ENCODE results near the gene SSBP3. TPM values are rescaled to one million over a fixed set of nuclear protein-coding genes. Genes with fewer than 3 reads are reported as not detected.
A peak's percentile ranks its signal among the peaks of the same experiment; 100 is the strongest.

Gene SSBP3
- polyA plus RNA-seq, 1 donor (not counting 4 experiments of a cell fraction or from before 2014, with no cell fraction given): 16.9 TPM

DNA sequence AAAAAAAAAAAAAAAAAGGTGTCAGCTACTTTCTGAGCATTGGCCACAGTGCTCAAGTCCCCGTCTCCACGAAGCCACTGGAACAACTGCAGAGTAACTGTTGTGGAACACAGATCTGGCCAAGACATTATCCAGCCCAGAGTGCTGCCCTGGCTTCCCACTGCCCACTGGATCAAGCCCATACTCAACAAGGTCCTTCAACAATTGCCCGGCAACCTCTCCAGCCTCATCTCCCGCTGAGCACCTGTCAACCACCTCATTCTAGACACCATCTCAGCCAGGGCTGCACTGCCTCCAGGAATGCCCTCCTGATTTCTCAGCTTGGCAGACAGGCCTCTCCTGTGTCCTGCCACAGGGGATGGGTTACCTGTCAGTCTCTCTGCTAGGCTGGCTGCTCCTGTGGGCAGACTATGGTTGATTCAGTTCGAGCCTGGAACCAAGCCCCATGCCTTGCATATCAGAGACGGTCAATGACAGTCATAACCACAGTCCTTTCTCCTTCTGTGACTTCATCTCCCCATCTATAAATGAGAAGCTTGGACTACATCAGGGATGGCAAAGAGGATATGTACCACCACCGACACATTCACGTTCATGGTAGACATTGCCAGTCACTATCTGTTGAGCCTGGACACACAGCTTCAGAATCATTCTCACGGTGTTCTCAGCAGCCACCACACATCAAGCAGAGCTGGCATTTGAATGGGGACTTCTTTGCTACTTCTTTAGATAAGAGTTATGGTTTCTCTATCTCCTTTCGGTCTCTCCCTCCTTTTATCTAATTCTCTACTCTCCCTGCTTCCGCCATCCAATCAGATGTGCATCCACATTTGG is 129.4 kb downstream of the SSBP3 start:
- TF ChIP-seq EZH2 (IDR thresholded peaks at IDR 0.05; ENCODE audit: low read length): no peak
- TF ChIP-seq, protein P1, sequence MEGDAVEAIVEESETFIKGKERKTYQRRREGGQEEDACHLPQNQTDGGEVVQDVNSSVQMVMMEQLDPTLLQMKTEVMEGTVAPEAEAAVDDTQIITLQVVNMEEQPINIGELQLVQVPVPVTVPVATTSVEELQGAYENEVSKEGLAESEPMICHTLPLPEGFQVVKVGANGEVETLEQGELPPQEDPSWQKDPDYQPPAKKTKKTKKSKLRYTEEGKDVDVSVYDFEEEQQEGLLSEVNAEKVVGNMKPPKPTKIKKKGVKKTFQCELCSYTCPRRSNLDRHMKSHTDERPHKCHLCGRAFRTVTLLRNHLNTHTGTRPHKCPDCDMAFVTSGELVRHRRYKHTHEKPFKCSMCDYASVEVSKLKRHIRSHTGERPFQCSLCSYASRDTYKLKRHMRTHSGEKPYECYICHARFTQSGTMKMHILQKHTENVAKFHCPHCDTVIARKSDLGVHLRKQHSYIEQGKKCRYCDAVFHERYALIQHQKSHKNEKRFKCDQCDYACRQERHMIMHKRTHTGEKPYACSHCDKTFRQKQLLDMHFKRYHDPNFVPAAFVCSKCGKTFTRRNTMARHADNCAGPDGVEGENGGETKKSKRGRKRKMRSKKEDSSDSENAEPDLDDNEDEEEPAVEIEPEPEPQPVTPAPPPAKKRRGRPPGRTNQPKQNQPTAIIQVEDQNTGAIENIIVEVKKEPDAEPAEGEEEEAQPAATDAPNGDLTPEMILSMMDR (optimal IDR thresholded peaks at IDR 0.05 in 1 of 3, IDR thresholded peaks at IDR 0.05 in 1 of 3, conservative IDR thresholded peaks at IDR 0.05 in 1 of 3; ENCODE audit: extremely low read depth in 1 of 3, insufficient read depth in 2 of 3, low read length in 3 of 3): no peak
- no peak overlapping the region for H3K9ac ChIP-seq (ENCODE audit: control insufficient read depth, extremely low read depth, insufficient read depth, low read length)
- peaks cover 0 to 3% of the 10 kb centered on the region in 2 experiments for H3K36me3 ChIP-seq (ENCODE audit: control insufficient read depth in 2 of 2, extremely low read depth in 1 of 2, insufficient read depth in 2 of 2, low read length in 2 of 2)
- dilution Hi-C loops (cut with MboI; ENCODE audit: extremely low pct_ligation_motif_present, low sequenced_read_pairs): no loop called here
- H3K4me3 ChIP-seq (ENCODE audit: control insufficient read depth in 2 of 3, extremely low read depth in 1 of 3, insufficient read depth in 2 of 3, low read depth in 1 of 3, low read length in 3 of 3): no peak overlapping the region
- H3K27ac ChIP-seq (ENCODE audit: control insufficient read depth, insufficient read depth, low read length): no peak overlapping the region
- no peak for DNase-seq (ENCODE audit: low read depth, low spot score)
- H3K9me1 ChIP-seq (ENCODE audit: control insufficient read depth, extremely low read depth, insufficient read depth, low read length): peaks cover 3% of the 10 kb centered on the region
- H3K9me3 ChIP-seq (ENCODE audit: control insufficient read depth, low read depth, low read length): no peaks in the 10 kb centered on the region
- no peak overlapping the region for H3K4me2 ChIP-seq (ENCODE audit: control insufficient read depth, extremely low read depth, insufficient read depth, low read depth, low read length)
- peaks cover 2% of the 10 kb centered on the region for H4K20me1 ChIP-seq (ENCODE audit: control insufficient read depth, extremely low read depth, insufficient read depth, low read length)
- H3K4me1 ChIP-seq (ENCODE audit: control insufficient read depth, extremely low read depth, insufficient read depth, low read length): peaks cover 12% of the 10 kb centered on the region
- H2AFZ ChIP-seq (ENCODE audit: control insufficient read depth, low read length): no peak overlapping the region
- H3K79me2 ChIP-seq (ENCODE audit: control insufficient read depth, insufficient read depth, low read length): no peaks in the 10 kb centered on the region
- FAIRE-seq: no peak
- no peaks in the 10 kb centered on the region for H3K27me3 ChIP-seq (ENCODE audit: control insufficient read depth, extremely low read depth, insufficient read depth, low read length)

DNA sequence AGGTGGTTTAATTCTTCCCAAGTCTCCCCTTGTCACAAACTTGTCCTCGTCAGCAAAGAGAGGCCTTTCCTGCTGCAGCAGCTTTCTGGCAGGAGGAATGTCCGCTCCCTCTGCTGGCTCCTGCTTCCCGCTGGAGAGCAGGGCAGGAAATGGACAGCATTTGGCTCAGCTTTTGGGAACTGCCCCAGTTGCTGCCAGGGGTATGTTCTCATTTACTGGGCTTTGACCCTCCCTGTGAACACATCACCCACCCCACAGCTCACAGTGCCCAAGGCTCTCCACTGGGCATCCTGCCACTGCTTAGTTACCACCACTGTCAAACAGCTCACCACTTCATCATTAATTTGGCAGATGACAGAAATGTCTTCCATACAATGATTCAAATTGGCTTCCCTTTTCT is 130.8 kb downstream of the SSBP3 start:
- DNase-seq (ENCODE audit: low read depth, low spot score): no peak
- no peak for TF ChIP-seq EZH2 (IDR thresholded peaks at IDR 0.05; ENCODE audit: low read length)
- TF ChIP-seq, protein P1 (optimal IDR thresholded peaks at IDR 0.05 in 1 of 3, IDR thresholded peaks at IDR 0.05 in 1 of 3, conservative IDR thresholded peaks at IDR 0.05 in 1 of 3; ENCODE audit: extremely low read depth in 1 of 3, insufficient read depth in 2 of 3, low read length in 3 of 3): peak in 1 of 3 experiments; percentile 42
- no peak overlapping the region for H3K9ac ChIP-seq (ENCODE audit: control insufficient read depth, extremely low read depth, insufficient read depth, low read length)
- no peaks in the 10 kb centered on the region for H3K27me3 ChIP-seq (ENCODE audit: control insufficient read depth, extremely low read depth, insufficient read depth, low read length)
- no peak overlapping the region for H2AFZ ChIP-seq (ENCODE audit: control insufficient read depth, low read length)
- peaks cover 2% of the 10 kb centered on the region for H4K20me1 ChIP-seq (ENCODE audit: control insufficient read depth, extremely low read depth, insufficient read depth, low read length)
- H3K4me2 ChIP-seq (ENCODE audit: control insufficient read depth, extremely low read depth, insufficient read depth, low read depth, low read length): no peak overlapping the region
- H3K36me3 ChIP-seq (ENCODE audit: control insufficient read depth in 2 of 2, extremely low read depth in 1 of 2, insufficient read depth in 2 of 2, low read length in 2 of 2): peaks cover 0 to 4% of the 10 kb centered on the region in 2 experiments
- peak; percentile 5 for FAIRE-seq
- H3K4me1 ChIP-seq (ENCODE audit: control insufficient read depth, extremely low read depth, insufficient read depth, low read length): peaks cover 12% of the 10 kb centered on the region
- H3K79me2 ChIP-seq (ENCODE audit: control insufficient read depth, insufficient read depth, low read length): no peaks in the 10 kb centered on the region
- dilution Hi-C loops (cut with MboI; ENCODE audit: extremely low pct_ligation_motif_present, low sequenced_read_pairs): no loop called here
- H3K27ac ChIP-seq (ENCODE audit: control insufficient read depth, insufficient read depth, low read length): no peak overlapping the region
- no peak overlapping the region for H3K4me3 ChIP-seq (ENCODE audit: control insufficient read depth in 2 of 3, extremely low read depth in 1 of 3, insufficient read depth in 2 of 3, low read depth in 1 of 3, low read length in 3 of 3)
- no peaks in the 10 kb centered on the region for H3K9me3 ChIP-seq (ENCODE audit: control insufficient read depth, low read depth, low read length)
- peaks cover 3% of the 10 kb centered on the region for H3K9me1 ChIP-seq (ENCODE audit: control insufficient read depth, extremely low read depth, insufficient read depth, low read length)
